Uterus (tissue), 2 donors: Measurements from ENCODE around the gene AKNA.

ENCODE experiments used
- CTCF ChIP-seq, 4 experiments: fragments of 200-600 bp in 2 of 4; fragments of 450-650 bp in 2 of 4; sonication (generic) in 2 of 4; IDR thresholded peaks; one replicate each; pipeline ENCODE4 v1.5.1; 2016 to 2019; ENCODE audit warnings: antibody characterized with exemption in 4 of 4, mild to moderate bottlenecking in 2 of 4, moderate library complexity in 1 of 4
- POLR2A ChIP-seq, 2 donors: fragments of 450-650 bp; IDR thresholded peaks; one replicate each; pipeline ENCODE4 v1.6.1; 2016; ENCODE audit warnings: antibody characterized with exemption in 2 of 2, mild to moderate bottlenecking in 1 of 2, moderate library complexity in 1 of 2

GRCh38 chr9:114369216-114370130 is 18.3 kb downstream of the AKNA start:
- TF ChIP-seq CTCF (IDR thresholded peaks at IDR 0.05) (no peak), POLR2A (IDR thresholded peaks at IDR 0.05) (no peak)
